SHP77 treated with DMSO at 0.1 percent for 48 hours (cell line): ENCODE results near the gene PTPRO.
"Not testable (repeated sequence)": the region's sequence is repeated elsewhere in the genome, so short reads cannot be mapped to it uniquely, and the experiment has no call there.

Source experiments
- DNase-seq: peaks from one replicate; lab custom pipeline; 2025; lab: John Stamatoyannopoulos, UW

PTPRO gene

DNA sequence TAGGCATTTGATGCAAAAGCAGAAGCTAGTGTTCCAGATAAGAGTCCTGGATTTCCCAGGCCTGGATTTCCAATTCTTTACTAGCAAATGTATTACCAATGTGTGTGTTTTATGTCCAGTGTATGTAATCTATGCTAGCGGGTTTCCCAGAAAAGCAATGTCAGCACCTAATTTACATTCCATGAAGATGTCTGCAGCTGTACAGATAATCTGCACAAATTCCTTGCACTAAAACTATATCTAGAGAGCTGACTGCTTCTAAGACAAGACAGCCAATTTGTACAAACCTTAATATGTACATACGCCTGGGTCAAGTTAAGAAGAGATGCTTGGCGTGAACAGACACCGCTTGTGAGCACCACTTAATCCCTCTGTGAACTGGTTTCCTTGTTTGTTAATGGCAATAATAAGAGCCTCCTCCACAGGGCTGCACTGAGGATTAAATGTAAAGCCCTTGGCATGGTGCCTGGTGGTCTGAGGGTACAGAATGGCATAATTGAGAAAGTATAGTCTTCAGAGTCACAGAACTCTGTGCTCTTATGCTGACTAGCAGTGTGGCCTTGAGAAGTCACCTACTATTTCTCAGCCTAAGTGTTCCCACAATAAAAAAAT lies 281.3 kb downstream of the PTPRO start:
- DNase-seq: no peak

DNA sequence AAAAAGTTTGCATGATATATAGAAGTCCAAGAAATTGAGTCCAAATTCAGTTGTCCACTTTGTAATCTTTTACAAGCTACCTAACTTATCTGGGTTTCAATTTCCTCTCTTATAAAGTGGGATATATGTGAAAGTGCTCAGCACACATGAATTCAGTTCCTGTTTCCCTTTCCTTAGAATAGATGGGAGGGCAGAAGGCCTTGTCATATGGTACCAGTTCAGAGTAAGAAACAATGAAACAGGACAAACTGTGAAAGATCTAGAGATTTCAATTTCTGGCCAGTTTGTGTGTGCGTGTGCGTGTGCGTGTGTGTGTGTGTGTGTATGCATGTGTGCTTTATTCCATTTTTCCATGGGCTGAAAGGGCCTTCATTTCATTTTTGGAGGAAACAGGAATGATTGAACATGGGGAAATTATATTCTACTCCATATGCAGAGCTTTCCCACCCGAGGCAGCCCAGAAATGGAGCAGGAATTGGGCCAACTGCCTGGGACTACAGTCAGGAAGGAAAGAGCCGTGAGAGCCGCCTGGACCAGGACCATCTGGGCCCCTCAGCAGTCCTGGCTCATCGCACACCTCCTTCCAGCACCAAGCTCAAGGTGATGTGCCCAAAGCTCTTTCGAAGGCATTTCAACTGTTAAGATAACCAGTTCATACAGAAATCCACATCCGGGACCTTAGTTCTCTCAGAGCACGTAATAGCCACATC lies 283.7 kb downstream of the PTPRO start:
- no peak for DNase-seq

DNA sequence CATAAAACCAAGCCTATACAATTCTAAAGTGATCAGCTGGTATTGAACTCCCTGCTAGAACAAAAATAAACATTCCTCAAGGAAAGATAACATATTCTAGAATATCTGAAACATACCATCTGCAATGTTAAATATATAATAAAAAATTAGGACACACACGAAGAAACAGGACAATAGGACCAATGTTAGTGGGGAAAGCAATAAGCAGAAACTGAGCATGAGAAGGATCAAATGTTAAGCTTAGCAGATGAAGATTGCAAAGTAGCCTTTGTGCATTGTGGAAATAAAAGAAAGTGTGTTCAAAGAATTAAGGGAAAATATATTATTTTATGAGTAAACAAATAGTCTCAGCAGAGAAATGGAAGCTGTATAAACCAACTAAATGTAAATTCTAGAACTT lies 286.1 kb downstream of the PTPRO start:
- DNase-seq: no peak

DNA sequence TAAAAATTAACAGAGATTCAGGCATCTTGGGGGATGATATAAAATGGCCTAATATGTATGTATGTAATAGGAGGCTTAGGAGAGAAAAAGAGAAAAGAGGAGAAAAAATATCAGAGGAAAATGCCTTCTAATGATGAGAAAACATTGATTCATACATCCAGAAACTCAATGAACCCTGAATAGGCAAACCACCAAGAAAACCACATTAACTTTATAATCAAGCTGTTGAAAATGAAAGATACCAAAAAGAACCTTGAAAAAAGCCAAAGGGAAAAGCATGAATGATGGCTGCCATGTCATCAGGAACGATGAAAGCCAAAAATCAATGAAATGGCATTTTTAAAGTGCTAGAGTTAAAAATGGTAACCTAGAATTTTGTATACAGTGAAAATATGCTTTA lies 286.6 kb downstream of the PTPRO start:
- no peak for DNase-seq

DNA sequence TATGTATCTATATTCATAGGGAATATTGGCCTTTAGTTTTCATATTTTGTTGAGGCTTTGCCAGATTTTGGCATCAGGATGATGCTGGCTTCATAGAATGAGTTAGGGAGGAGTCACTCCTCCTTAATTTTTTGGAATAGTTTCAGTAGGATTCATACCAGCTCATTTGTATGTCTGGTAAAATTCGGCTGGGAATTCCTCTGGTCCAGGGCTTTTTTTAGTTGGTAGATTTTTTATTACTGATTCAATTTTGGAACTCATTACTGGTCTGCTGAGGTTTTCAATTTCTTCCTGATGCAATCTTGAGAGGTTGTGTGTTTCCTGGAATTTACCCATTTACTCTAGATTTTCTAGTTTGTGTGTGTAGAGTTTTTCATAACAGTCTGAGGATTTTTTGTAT lies 291.7 kb downstream of the PTPRO start:
- no peak for DNase-seq

DNA sequence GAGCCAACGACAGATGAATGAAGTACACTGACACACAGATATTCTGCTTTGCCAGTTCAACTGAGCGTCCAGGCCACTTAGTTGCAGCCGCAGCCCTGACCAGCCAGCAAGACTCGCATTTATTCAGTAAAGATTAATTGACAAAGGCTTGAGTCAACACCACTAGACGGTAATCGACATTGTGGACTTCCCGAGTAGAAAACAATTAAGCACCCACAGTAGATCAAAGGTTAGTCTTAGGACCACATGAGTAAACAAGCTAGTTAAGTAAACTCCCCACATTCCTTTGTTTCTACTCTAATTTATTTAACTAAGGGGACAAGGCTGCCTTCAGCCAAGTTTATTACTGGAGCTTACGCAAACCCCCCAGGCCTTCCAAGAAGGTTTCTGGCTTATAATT lies 294.2 kb downstream of the PTPRO start:
- DNase-seq: not testable (repeated sequence)

DNA sequence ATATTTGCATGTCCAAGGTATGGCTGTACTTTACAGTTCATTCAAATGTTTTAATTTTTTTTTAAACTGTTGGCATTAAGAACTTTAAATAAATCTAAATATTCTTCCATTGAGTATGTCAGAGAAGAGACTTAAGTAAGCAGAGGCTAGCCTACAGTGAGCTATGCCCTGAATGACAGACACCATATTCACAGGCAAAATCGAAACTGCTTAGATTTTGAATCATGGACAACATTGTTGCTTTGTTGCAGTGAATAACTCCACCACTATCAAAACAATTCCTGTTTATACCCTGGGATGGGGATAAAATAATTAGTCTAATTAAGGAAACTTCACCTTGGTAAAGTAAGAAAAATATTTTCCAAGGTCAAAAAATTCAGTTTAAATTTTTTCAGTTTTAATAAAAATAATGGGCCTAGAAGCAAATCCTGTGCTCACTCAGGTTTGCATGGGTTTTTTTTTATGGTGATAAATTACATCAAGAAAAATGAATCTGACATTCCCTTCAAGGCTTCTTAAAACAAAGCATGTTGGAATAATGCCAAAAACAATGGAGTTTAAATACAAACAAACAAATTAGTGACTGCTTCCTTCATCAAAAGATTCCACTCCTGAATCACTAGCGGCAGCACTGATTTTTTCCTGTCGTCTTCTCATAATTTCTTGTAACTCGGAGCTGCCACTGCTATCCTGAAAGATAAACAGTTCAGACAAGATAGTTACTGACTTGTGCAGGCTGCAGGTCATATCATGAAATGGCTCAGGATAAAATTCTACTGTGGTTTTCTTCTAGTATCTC lies 298.6 kb downstream of the PTPRO start:
- no peak for DNase-seq

DNA sequence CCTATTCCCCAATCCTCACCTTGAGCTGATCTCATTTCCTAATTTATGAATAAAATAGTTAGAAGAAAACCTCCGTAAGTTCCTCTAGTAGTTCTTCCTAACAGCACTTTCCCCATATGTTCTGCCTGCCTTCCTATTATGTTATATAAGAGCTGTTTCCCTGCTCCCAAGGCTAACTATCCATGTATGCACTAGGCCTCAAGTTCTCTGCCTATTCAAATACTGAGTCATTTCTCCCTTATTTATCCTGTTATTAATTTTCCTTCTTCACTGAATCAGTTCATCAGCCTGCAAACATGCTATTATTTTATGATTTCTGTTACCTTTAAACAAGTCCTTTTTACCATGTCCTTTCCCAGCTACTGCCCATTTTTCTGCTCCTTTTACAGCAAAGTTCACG lies 302.8 kb downstream of the PTPRO start:
- no peak for DNase-seq

DNA sequence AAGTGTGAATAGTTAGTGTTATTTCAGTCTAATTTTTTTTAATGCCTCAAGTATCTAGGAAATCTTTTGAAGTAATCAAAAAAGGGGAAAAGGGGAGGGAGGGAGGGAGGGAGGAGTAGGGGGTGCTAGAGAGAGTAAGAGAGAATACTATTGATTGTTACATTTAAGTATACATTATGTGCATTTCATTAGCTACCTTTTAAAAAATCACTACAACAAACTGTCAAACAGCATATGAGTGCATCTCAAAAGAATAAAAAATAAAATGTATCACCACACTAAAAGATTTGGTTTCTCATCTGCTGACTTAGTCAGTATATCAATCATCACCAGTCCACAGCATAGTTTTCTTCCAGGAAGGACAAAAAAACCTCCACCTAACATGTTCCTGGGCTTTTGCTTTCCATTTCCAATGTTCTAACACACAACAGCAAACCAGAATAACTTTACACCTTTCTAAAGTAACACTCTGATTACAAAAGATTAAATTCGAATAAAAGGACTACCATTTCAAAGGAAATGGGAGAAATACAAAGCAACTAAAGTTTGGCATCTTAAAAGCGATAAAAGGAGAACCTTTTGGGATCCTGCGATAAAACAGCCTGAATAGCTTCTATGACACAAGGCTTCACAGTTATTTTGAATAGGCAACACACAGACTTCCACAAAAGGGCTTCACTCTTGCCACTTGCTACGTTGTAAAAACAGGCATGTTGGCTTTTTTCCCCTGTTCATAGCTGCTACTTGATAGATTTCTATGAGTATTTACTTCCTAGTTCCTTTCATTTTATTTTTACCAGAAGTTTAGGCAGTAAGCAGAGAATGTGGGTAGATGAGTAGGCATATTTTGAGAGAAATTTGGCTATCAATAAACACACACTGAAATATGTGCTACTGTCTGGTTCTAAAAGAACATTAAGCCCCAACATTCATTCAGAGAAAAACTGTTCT lies 306.0 kb downstream of the PTPRO start:
- no peak for DNase-seq

DNA sequence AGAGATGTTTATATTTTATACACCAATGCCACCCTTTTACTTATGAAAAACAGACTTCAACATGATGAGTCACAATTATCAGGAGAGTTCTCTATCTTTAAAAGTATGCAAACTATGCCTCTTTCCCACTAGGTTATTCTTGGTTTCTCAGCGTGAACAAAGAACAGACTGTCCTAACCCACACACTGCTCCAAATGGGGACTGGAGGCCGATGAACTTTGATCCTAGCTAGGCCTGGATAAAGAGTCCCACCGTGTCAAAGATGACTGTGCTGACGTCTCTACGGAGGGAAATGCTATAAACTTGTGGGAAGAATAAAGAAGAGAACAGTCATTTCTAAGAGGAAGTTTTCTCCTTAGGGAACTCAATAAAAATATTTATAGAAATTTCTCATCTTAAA lies 306.8 kb downstream of the PTPRO start:
- no peak for DNase-seq

DNA sequence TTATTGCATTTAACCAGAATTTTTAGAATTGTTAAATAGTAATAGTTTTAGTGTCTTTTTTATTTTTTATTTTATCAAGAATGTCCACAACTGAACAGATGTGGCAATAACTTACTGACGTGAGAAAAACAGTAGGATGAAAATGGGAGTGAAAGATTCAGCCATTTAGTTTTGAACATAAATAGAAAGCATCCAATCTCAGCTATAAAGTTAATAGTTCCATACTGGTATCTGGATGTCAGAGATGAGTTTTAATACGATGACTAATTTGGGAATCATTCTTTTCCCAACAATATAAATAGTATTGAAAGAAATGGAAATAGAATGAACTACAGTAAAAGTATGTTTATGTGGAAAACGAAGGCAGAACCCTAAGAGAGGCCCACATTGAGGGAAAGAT lies 307.5 kb downstream of the PTPRO start:
- DNase-seq: no peak

DNA sequence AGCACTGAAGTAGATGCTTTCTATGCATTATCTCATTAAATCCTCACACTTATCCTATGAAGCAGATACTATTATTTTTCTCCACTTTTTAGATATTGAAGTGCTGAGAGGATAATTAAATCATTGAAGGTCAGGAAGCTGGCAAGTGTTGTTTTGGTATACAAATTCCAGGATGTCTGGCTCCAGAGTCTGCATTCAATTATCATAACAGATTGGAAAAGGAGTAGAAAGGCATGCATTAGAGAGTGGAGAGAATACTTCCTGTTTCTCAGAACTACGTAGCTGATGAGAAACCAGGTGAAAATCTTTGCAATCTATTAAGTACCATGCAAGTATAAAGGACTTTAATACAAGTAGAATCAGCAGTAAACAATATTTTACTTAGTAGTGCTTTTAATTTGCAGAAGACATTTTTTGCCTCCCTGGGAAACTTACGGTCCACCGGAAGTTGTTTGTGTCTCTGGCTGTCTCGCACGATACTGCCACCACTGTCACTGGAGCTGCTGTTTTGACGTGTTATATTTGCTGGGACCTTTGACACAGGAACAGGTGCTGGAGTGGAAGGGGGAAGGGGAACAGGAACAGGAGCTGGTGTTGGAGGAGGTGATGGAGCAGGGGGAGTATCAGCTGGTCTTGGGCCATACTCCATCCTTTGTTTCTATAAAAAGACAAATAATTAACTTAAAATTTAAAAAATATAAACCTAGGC lies 308.9 kb downstream of the PTPRO start:
- DNase-seq: no peak

DNA sequence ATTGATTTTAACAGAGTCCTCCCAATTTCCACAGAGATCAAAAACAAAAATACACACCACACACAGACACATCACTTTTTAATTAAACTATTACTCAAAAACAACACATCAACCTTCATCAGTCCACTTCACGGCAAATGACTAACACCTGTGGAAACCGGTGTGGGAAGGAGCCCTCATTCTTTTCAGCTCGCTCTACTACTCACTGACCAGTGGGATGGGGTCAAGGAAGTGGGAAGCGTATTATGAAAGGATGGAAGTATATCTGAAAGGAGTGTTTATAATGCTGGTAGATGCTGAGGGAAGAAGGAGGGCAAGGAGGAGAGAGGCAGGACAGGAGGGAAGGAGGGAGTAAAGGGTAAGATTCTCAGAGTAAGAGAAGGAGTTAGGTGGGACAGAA lies 310.4 kb downstream of the PTPRO start:
- DNase-seq: no peak

DNA sequence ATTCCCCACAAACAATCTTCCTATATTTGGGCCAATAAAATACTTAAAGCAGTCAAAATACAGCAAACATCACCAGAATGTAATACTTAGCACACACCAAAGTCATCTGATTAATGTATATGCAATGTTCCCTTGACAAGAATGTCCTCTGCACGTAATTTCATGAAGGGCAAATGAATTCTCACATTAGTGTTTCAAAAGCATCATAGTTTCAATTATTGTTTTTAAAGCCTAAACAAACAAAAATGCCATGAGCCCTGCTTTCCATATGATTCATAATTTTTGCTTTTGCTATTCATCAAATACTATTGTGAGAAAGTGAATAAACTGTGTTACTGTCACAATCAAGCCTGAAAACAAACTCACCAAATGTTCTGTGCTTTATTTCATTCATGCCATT lies 310.9 kb downstream of the PTPRO start:
- no peak for DNase-seq

DNA sequence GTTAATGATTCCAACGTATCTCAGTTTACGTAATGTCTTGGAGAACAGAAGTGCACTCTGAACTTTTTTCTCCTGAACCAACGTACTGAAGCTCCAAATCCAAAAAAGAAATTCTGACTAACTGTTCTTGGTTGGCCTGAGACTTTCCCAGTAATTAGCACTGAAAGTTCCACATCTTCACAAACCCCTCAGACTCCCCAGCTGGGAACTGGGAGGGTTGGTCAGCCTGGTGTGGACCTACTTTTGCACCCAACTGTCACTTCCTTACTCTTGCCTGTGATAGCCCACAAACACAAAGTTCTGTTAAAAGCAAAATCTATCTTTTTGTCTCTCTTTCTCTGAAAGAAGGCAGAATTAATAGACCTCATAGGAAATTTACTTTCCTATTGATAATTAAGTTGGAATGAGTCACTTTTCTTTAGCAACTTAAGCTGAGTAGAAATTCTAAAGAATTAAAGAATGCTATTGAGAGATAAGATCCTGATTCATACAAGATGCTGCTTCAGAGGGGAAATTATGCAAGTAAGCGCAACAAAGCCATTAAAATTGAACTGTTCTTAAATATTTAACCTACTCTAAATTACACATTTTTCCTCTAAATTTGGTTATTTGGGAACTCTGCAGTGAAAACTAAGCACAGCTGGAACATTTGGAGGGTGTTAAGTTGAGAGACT lies 311.8 kb downstream of the PTPRO start:
- no peak for DNase-seq

DNA sequence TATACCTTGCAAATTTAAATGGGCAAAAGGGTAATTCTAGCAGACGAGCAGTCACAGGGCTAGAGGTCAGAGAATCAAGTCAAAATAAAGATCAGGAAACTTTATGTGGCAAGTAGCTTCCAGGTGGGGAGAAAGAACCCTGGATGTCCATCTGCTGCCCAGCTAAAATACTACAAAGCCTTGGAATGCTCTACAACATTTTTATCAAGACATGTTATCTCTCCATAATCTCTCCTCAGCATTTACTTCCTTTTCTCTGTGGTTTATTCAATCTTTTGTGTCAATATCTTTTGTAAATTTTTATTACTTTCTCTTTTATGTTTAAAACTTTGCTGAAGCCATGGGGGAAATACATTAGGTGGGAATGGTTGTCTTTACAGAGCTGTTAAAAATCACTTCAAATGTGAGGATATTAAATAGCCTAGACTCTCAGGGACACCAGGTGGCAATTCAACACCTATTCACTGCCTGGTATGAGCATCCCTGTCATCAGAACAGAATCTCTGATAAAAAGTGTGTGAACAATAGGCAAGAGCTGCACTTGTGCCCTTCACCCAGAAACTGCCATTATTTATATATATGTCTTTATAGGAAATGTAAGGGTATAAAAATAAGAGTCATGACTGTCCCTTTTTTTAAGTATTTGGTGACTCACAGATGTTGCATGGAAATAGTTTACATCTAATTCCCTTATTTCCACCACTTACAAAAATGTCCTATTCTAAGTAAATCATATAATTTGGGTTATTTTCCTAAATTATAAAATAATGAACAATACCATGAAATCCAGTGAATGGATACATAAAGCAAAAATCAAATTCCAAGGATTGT lies 314.0 kb downstream of the PTPRO start:
- DNase-seq: no peak

DNA sequence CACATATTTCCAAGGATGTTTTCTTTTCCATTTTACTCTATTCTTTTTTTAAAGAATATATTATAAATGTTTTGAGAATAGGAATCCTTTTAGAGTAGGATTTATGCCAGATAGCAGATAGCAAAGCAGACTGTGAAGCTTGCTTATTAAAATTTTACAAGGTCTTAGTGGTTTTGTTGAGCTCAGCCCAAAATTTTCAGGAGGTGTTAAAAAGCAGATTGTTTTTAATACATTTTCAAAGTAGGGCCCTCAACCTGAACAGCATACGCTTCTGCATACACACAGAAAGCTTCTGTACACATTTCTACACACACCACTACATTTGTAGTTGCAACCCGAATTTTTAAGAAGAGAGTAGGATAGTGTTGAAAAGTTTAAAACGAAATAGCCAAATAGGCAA lies 315.9 kb downstream of the PTPRO start:
- no peak for DNase-seq

DNA sequence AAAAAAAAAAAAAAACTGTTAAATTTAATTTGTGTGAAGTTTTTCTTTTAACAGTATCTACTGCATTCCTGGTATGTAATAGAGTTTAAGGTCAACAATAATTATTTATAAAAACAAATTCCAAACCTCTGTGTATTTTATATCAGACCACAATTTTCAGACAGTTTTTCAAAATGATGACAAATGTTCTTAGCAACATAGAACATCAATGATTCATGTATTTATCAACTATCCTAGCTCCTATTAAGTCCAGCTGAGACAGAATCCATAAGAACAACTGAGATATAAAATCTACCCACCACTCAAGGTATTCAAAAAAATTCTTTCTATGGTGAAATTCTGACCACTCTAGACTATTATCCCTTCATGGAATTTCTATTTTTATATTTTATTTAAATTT lies 322.4 kb downstream of the PTPRO start:
- DNase-seq: no peak

DNA sequence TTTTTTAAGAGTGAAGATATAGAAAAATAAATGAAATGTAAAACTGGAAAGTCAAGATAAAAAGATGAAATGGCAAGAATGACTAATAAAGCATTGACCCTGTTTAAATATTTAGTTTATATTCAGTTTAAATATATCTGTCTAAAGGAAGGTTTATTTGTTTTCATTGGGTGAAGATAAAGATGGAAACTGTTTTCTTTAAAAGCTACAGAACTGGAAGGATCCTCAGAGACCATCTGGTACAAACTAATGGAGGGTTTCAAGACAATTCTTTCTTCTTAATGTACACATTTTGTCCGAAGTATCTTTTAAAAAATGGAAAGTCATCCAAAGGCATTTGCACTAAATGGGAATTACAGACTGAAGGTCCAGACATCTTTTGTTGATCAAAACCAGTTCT lies 324.3 kb downstream of the PTPRO start:
- no peak for DNase-seq
